Breast epithelium (tissue), 3 donors: ENCODE results near the gene ST6GALNAC3.

Experiments used
- POLR2A ChIP-seq: fragments of 450-650 bp; IDR thresholded peaks from one replicate; pipeline ENCODE4 v1.6.1; 2016; ENCODE audit warnings: antibody characterized with exemption, mild to moderate bottlenecking, moderate library complexity
- POLR2AphosphoS5 ChIP-seq, 3 donors: sonication (generic); formaldehyde crosslinking; IDR thresholded peaks; one replicate each; pipeline ENCODE4 v1.6.1; 2017; ENCODE audit warnings: antibody characterized with exemption in 3 of 3
- TF ChIP-seq, protein P1 (sequence below), 3 donors: fragments of 450-650 bp; IDR thresholded peaks; one replicate each; pipeline ENCODE4 v1.5.1; 2016 to 2017; ENCODE audit warnings: antibody characterized with exemption in 3 of 3, mild to moderate bottlenecking in 3 of 3, moderate library complexity in 3 of 3

DNA sequence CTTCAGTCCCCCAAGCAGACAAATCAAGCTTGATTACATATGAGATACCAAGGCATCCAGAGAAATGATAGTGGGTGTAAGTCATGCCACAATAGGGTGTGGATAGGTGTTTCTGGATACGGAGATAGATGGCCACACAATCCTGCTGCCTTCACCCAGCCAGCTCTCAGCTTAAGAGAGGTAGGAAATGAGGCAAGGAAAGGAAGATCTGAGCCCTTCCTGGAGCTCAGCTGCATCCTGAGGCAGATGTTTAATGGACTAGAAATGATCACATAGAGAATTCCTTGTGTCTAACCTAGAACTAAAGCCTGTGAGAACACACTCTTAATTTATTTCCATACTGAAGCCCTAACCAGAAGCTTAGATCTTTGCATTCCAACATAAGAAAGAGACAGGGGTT, 210.3 kb downstream of the ST6GALNAC3 start:
- TF ChIP-seq, protein P1, sequence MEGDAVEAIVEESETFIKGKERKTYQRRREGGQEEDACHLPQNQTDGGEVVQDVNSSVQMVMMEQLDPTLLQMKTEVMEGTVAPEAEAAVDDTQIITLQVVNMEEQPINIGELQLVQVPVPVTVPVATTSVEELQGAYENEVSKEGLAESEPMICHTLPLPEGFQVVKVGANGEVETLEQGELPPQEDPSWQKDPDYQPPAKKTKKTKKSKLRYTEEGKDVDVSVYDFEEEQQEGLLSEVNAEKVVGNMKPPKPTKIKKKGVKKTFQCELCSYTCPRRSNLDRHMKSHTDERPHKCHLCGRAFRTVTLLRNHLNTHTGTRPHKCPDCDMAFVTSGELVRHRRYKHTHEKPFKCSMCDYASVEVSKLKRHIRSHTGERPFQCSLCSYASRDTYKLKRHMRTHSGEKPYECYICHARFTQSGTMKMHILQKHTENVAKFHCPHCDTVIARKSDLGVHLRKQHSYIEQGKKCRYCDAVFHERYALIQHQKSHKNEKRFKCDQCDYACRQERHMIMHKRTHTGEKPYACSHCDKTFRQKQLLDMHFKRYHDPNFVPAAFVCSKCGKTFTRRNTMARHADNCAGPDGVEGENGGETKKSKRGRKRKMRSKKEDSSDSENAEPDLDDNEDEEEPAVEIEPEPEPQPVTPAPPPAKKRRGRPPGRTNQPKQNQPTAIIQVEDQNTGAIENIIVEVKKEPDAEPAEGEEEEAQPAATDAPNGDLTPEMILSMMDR (IDR thresholded peaks at IDR 0.05), result no peak
- no peak for TF ChIP-seq POLR2AphosphoS5 (IDR thresholded peaks at IDR 0.05)
- TF ChIP-seq POLR2A, result no peak
